Esophagus mucosa (tissue), 1 donor: ENCODE data around the gene RPL6. TPM values are rescaled to one million over a fixed set of nuclear protein-coding genes. Genes with fewer than 3 reads are reported as not detected.
"Not testable (repeated sequence)": the region's sequence is repeated elsewhere in the genome, so short reads cannot be mapped to it uniquely, and the experiment has no call there.

Experiments used
- ATAC-seq: fragments of 200-7000 bp; cut with Tn5 transposase; one replicate; pipeline ENCODE4 v1.9.1; 2020
- total RNA-seq: library from RNA; stranded (reverse); gene quantifications from one replicate; pipeline ENCODE4 v1.2.4, GENCODE V29; 2023
- donor health status: DM: yes; HTN: yes; CAD: no.

Gene RPL6
- total RNA-seq: 1,486 TPM

- ATAC-seq: peak; percentile 90
These were observed at the start of gene RPL6 for GRCh38 chr12:112409064-112409905. TSS of gene RPL6 (minus strand) at chr12:112409605. CDS start at chr12:112408656, 949 bp downstream.

GRCh38 chr12:112458751-112459150, 49.3 kb upstream of the RPL6 start:
- ATAC-seq: no peak

- ATAC-seq: no peak
These were observed 48.9 kb upstream of the RPL6 start for GRCh38 chr12:112458330-112458729.

- ATAC-seq: not testable (repeated sequence)
These were observed 47.7 kb upstream of the RPL6 start for GRCh38 chr12:112457142-112457541.

DNA sequence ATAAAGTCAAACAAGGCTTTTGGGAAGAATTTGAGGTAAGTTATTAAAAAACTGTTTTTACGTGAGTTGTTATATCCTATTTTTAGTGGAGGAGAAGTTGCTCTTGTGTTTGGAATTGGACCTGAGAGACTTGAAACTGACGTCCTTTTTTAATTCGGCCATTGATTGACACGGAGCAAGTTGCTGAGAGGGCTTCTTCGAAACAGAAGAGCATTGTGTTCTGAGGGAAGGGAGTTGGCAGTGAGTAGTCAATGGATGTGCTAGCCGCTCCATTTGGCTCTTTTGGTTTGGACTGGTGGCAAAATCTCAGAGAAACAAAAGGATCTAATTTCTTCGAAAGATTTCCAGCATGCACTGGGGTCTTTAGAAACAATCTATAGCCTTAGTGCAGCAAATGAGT, 46.6 kb upstream of the RPL6 start:
- ATAC-seq: no peak

- no peak for ATAC-seq
These were observed 41.3 kb upstream of the RPL6 start for GRCh38 chr12:112450725-112451124.

DNA sequence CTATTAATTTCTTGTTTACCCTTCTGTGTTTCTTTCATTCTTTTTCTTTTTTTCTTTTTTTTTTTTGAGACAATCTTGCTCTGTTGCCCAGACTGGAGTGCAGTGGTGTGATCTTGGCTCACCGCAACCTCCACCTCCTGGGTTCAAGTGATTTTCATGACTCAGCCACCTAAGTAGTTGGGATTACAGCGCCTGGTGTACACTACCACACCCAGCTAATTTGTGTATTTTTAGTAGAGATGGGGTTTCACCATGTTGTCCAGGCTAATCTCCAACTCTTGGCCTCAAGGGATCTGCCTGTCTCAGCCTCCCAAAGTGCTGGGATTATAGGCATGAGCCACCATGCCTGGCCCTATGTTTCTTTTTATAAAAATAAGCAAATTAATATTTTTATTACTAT, 38.8 kb upstream of the RPL6 start:
- ATAC-seq: peak; percentile 77

- no peak for ATAC-seq
These were observed 37.7 kb upstream of the RPL6 start for GRCh38 chr12:112447106-112447505.

- ATAC-seq: no peak
These were observed 36.8 kb upstream of the RPL6 start for GRCh38 chr12:112446008-112446725.

DNA sequence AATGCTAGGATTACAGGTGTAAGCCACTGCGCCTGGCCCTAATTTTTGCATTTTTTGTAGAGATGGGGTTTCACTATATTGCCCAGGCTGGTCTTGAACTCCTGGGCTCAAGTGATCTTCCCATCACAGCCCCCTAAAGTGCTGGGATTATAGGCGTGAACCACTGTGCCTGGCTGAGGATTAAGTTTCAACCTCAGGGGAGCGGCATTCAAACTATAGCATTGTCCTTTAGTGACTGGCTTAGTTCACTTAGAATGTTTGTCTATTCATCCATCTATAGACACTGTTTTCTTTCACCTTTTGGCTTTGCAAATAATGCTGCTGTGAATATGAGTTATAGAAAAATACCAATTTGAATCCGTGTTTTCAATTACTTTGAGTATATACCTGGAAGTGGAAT, 34.5 kb upstream of the RPL6 start:
- ATAC-seq: no peak

- ATAC-seq: not testable (repeated sequence)
These were observed 31.2 kb upstream of the RPL6 start for GRCh38 chr12:112440653-112441052.

- no peak for ATAC-seq
These were observed 30.4 kb upstream of the RPL6 start for GRCh38 chr12:112439769-112440168.

- not testable (repeated sequence) for ATAC-seq
These were observed 29.2 kb upstream of the RPL6 start for GRCh38 chr12:112438645-112439044.

DNA sequence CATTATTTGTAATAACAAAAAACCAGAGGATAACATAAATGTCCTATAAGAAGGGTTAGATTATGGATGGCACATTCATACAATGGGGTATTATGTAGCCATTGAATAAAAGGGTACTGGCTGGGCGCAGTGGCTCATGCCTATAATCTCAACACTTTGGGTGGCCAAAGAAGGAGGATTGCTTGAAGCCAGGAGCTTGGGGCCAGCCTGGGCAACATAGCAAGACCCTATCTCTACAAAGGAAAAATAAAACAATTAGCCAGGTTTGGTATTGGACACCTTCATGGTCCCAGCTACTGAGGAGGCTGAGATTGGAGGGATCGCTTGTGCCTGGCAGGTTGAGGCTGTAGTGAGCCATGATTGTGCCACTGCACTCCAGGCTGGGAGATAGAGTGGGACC, 24.1 kb upstream of the RPL6 start:
- no peak for ATAC-seq

DNA sequence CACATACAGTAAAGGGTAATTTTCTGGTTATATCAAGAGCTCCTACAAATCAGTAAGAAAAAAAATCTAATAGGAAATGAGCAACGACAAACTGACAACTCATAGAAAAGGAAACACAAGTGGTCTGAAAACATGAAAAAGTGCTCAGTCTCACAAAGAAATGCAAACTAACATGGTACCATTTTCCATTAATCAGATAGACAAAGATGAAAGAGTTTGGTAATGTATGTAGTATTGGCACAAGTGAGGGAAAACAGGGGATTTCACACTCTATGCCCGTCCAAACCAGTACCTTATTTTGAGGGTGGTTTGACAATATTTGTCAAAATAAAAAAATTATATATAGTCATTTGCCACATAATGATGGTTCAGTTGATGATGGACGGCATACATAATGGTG, 22.6 kb upstream of the RPL6 start:
- ATAC-seq: no peak

DNA sequence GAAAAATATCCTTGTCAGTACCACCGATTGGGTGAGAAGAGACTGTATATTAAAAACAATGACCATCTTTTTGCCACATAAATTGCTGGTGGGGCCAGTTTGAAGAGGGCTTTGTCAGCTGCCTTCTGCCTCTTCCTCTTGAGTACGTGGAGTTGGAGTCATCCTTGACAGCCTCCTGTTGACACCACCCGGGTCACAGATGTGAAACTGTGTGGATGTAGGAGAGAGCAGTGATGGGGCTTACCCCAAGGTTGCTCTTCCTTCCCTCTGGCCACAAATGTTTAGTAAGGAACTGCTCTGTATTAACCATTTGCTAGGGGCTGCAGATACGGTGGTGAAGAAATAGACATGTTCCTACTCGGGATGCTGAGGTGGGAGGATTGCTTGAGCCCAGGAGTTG, 21.5 kb upstream of the RPL6 start:
- ATAC-seq: no peak

DNA sequence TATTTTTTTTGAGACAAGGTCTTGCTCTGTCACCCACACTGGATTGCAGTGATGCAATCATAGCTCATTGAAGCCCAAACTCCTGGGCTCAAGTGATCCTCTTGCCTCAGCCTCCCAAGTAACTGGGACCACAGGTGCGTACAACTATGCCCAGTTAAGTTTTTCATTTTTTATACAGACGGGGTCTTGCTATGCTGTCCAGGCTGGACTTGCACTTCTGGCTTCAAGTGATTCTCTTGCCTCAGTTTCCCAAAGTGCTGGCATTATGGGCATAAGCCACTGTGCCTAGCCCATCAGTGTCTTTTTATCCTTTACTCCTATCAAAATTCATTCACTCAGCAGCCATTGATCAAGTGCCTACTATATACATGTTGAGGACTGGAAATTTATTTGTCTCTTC, 18.4 kb upstream of the RPL6 start:
- ATAC-seq: no peak

DNA sequence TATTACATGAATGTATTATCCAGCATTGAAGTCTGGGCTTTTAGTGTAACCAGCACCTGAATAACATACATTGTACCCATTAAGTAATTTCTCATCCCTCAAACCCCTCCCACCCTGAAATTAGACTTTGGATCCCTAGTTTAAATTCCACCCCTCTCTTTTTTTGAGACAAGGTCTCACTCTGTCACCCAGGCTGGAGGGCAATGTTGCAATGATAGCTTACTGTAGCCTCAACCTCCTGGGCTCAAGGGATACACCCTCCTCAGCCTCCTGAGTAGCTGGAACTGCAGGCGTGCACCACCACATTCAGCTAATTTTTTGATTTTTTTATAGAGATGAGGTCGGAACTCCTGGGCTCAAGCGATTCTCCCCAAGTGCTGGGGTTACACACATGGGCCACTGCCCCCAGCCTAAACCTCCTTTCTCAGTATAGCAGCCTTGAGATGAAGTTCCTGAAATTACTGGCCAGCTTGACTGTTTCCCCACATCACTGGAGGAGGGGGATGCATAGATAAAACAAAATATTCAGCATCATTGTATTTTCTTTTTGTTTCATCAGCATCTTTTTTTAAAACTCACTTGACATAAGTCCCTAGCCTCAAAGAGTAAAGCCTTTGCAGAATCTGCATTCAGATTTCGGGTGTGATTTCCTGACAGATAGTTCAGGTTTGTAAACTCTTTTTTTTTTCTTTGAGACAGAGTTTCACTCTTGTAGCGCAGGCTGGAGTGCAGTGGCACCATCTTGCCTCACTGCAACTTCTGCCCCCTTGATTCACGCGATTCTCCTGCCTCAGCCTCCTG, 16.4 kb upstream of the RPL6 start:
- no peak for ATAC-seq

GRCh38 chr12:112424126-112424525, 14.7 kb upstream of the RPL6 start:
- ATAC-seq: no peak

DNA sequence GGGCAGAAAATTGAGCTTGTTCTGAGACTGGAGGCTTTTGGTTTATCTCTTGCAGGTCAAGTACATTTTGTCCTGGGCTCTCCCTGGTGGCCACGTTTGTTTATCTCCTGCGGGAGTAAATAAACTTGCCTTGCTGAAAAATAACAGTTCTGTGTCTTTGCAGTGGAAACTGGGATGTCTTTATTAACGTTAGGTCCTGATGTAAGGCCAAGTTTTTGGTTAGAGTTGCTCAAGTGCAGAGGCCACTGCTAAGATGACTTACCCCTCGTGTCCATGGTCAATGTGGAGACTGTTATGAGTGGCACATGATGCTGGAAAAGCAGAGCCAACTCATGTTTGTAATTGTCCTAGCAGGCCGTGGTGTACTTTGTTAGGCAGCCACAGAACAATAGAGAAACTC, 13.1 kb upstream of the RPL6 start:
- no peak for ATAC-seq

DNA sequence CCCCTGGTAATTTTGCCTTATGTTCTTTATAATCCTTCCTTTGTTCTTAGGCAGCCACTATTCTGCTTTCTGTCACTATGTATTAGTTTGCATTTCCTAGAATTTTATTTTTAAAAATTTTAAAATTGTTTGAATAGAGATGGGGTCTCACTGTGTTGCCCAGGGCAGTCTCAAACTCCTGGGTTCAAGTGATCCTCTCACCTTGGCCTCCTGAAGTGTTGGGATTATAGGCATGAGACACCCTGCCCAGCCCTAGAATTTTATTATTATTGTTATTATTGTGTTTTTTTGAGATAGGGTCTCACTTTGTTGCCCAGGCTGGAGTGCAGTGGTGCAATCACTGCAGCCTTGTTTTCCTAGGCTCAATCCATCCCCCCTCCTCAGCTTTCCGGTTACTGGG, 12.0 kb upstream of the RPL6 start:
- no peak for ATAC-seq

- no peak for ATAC-seq
These were observed 11.3 kb upstream of the RPL6 start for GRCh38 chr12:112420740-112421139.
